Psoas muscle (tissue), 8 donors: Measurements from ENCODE around the gene SULF2. TPM values are rescaled to one million over a fixed set of nuclear protein-coding genes. Genes with fewer than 3 reads are reported as not detected.

Experiments
- ATAC-seq, 4 donors: fragments of 200-7000 bp; cut with Tn5 transposase; one replicate each; pipeline ENCODE4 v1.9.1; 2020; ENCODE audit warnings: moderate library complexity in 3 of 4, mild to moderate bottlenecking in 2 of 4
- DNase-seq, 2 donors: peaks; one replicate each; pipeline ENCODE4 v3.0.0-alpha.2; 2020
- H3K27ac ChIP-seq: fragments of 200-600 bp; one replicate; pipeline ENCODE4 v1.8.0; 2022
- H3K27me3 ChIP-seq, 3 donors: fragments of 200-600 bp in 1 of 3; one replicate each; pipeline versions ENCODE4 v1.6.1 to v1.8.0; 2013 to 2022; ENCODE audit warnings: low read length in 2 of 3, mild to moderate bottlenecking in 2 of 3, moderate library complexity in 1 of 3; ENCODE audit not compliant: insufficient read depth in 3 of 3
- H3K36me3 ChIP-seq, 2 donors: fragments of 200-600 bp in 1 of 2; one replicate each; pipeline versions ENCODE4 v1.6.1 to v1.8.0; 2013 to 2022; ENCODE audit warnings: low read depth in 1 of 2, mild to moderate bottlenecking in 1 of 2, moderate library complexity in 1 of 2; ENCODE audit not compliant: insufficient read depth in 1 of 2
- H3K4me1 ChIP-seq: fragments of 200-600 bp; one replicate; pipeline ENCODE4 v1.8.0; 2022
- H3K4me3 ChIP-seq: fragments of 200-600 bp; one replicate; pipeline ENCODE4 v1.8.0; 2022; ENCODE audit warnings: mild to moderate bottlenecking
- H3K9me3 ChIP-seq: fragments of 200-600 bp; one replicate; pipeline ENCODE4 v1.8.0; 2022
- WGBS, 3 donors: extraction: QIAGEN DNeasy Blood & Tissue Kit; methylation state at CpG; one replicate each; pipeline versions ENCODE4 v1.1.6 to v1.1.7; 2013; 5-methylcytosine and 5-hydroxymethylcytosine counted together
- intact Hi-C, 2 donors: fragments of 100-400 bp; cut with DNase I; formaldehyde crosslinking; loops; one replicate each; pipeline versions ENCODE4 v1.11.0 to v1.14.2; 2022
- polyA plus RNA-seq, 3 donors: library from polyadenylated mRNA; stranded (reverse); fragments of 200-250 nt; gene quantifications; one replicate each; pipeline ENCODE4 v1.2.3, GENCODE V29; 2013
- total RNA-seq, 4 donors: library from RNA; stranded (reverse); fragmentation: NEBNext Ultra II Directional in 2 of 4; extraction: Animal tissue kit (Norgen Biotek cat#: 25700) in 2 of 4; gene quantifications; one replicate each; pipeline versions ENCODE4 v1.2.1 to v1.2.4, GENCODE V29; 2021 to 2023
- TF ChIP-seq, protein P1 (sequence below): fragments of 200-600 bp; IDR thresholded peaks from one replicate; pipeline ENCODE4 v1.8.0; 2022; ENCODE audit warnings: antibody characterized with exemption
- donor health status: healthy with polysubstance abuse.
- donor health status: DM: no; HTN: no; CAD: no; lungs with moderate emphysema.
- donor health status: Bipolar disorder and iron deficiency.
- donor health status: healthy.
- donor health status: DM: yes; HTN: yes; CAD: no.
- donor health status: DM: no; HTN: no; CAD: no.
- donor health status: DM: no; HTN: no; CAD: no.
- donor health status: DM: yes; HTN: yes; CAD: no.

Gene SULF2
- total and polyA plus RNA-seq, 7 donors: 5.3 to 23.3 (median 11.6) TPM

DNA sequence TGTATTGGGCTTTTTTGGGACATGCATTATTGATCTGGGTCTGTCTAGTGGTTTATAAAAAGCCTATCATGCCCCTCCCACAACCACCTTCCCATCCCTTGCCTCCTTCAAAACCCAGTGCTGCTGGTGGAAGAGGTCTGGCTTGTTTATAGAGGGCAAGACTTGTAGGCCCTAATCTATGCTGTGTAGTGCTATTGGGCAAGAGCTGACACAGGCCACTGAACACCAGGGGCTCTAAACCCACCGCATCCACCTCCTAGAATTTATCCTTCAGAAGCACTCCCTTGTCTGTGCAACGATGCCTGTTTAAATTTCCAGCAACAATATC lies 30.9 kb downstream of the SULF2 start:
- Histone ChIP-seq H3K4me3 (no peak overlapping the region), H3K27me3 (peaks cover 0 to 14% (median 0%) of the 10 kb centered on the region in 3 donors), H3K36me3 (no peaks in the 10 kb centered on the region), H3K9me3 (no peaks in the 10 kb centered on the region), H3K4me1 (no peaks in the 10 kb centered on the region), H3K27ac (no peak overlapping the region)
- ATAC-seq (no peak), DNase-seq (no peak)
- TF ChIP-seq, protein P1, sequence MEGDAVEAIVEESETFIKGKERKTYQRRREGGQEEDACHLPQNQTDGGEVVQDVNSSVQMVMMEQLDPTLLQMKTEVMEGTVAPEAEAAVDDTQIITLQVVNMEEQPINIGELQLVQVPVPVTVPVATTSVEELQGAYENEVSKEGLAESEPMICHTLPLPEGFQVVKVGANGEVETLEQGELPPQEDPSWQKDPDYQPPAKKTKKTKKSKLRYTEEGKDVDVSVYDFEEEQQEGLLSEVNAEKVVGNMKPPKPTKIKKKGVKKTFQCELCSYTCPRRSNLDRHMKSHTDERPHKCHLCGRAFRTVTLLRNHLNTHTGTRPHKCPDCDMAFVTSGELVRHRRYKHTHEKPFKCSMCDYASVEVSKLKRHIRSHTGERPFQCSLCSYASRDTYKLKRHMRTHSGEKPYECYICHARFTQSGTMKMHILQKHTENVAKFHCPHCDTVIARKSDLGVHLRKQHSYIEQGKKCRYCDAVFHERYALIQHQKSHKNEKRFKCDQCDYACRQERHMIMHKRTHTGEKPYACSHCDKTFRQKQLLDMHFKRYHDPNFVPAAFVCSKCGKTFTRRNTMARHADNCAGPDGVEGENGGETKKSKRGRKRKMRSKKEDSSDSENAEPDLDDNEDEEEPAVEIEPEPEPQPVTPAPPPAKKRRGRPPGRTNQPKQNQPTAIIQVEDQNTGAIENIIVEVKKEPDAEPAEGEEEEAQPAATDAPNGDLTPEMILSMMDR: no peak
- intact Hi-C loops: no loop called here
- 79 to 94% (median 90%) methylated on average over 2 of the region's 2 CpGs for WGBS, 3 donors

DNA sequence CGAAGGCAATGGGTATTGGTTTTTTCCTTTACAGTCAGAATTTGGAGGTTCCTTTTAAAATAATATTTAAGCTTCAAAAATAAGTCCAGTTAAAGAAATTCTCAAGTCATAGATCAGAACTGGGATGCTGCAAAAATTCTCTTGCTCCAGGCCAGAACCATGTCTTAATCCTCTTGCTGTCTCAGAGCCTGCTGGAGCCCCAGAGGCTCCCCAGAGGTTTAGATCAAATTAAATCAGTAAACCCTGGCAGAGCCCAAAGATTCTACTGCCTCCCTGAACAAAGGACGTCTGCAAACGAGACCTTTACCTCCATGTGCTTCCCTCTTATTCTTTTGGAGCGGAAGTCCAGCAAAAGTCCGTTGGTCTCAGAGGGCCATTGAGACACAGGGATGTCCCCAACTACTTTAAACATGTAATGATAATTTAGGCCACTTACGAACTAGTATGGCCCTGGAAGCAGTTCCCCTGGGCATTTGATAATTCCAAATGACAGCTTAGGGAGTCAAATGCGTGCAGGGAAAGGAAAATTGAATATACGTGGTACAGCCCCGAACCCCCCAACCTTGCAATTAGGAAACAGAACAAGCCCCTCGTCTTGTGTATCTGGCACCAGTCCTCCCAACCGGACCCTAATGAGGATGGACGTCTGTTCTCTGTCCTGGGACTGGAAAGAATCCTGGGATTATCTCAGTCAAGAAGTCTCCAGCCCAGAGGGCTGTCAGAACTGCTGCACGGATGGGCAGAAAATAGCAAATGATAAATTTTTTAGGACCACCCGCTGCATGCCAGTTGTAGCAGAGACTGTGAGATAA lies 31.5 kb downstream of the SULF2 start:
- no peak overlapping the region for H3K27ac ChIP-seq
- no peak overlapping the region for H3K4me3 ChIP-seq
- H3K4me1 ChIP-seq: no peaks in the 10 kb centered on the region
- H3K27me3 ChIP-seq: peaks cover 0 to 14% (median 0%) of the 10 kb centered on the region in 3 donors
- TF ChIP-seq, protein P1: no peak
- ATAC-seq (no peak), DNase-seq (no peak)
- intact Hi-C loops: no loop called here
- WGBS, 3 donors: 64 to 75% (median 68%) methylated on average over 14 of the region's 14 CpGs
- no peaks in the 10 kb centered on the region for H3K9me3 ChIP-seq
- no peaks in the 10 kb centered on the region for H3K36me3 ChIP-seq

DNA sequence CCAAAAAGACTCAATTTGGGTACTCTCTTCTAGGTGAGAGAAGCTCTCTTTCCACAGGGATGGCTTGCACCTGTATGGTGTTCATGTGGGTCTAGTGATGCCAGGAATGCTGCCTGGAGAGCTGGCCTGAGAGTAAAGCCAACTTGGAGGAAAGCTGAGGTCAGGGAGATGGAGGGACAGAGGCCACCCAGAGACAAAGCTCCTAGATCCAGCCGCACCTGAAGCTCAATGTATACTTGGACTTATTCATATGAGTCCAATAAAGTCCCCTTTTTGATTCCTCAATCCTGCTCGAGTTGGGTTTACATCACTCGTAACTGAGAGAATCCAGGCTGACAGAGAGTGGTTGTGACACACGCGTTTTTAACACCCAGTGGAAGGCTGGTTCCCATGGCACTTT lies 33.8 kb downstream of the SULF2 start:
- ATAC-seq: no peak
- peaks cover 0 to 3% (median 0%) of the 10 kb centered on the region in 3 donors for H3K27me3 ChIP-seq
- intact Hi-C loops: no loop called here
- H3K4me3 ChIP-seq: no peak overlapping the region
- no peak for DNase-seq
- 89 to 94% (median 94%) methylated on average over 5 of the region's 5 CpGs for WGBS, 3 donors
- no peaks in the 10 kb centered on the region for H3K36me3 ChIP-seq
- no peak overlapping the region for H3K27ac ChIP-seq
- H3K4me1 ChIP-seq: no peaks in the 10 kb centered on the region
- no peaks in the 10 kb centered on the region for H3K9me3 ChIP-seq
- TF ChIP-seq, protein P1: no peak

DNA sequence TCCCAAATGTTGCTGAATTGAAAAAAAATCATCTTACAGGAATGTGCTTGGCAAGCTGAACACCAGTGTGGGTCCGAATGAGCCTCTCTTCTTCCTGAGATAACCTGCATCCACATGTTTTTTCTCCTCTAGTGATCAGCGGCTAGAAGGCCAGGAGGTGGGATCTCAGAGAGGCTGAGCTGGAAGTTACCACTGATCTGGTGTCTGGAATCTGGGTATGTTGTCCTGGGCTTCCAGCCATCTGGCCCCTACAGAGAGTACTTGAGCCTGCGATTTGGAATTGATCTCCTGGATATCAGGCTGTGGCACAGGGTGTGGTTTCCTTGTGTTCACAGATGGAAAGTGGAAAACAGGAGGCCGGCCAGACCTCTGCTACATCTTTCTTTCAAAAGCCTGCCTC lies 35.9 kb downstream of the SULF2 start:
- DNase-seq (peak in 1 of 2 donors; percentile 38), ATAC-seq (no peak)
- Histone ChIP-seq H3K27ac (no peak overlapping the region), H3K4me1 (no peaks in the 10 kb centered on the region), H3K36me3 (no peaks in the 10 kb centered on the region), H3K9me3 (no peaks in the 10 kb centered on the region), H3K4me3 (no peak overlapping the region), H3K27me3 (peaks cover 0 to 3% (median 0%) of the 10 kb centered on the region in 3 donors)
- intact Hi-C loops: no loop called here
- TF ChIP-seq, protein P1: no peak
- 24 to 30% (median 25%) methylated on average over 4 of the region's 4 CpGs for WGBS, 3 donors

DNA sequence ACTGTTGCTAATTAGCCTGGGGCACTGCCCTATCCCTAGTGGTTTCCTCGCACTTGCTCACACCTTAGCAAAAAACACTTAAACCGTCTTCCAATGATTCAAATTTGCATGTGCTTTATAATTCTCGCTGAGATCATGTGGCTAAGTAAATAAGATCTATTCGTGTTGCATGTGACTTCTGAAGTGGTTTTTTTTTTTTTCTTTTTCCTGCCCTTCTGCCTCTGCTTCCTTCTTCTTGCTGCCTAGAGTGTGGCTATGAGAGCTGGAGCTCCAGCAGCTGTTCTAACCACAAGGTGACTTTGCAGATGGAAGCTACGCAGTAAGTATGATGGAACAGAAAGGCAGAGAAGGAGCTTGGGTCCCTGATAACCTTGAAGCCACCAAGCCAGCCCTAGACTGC lies 36.5 kb downstream of the SULF2 start:
- H3K27me3 ChIP-seq: peaks cover 0 to 3% (median 0%) of the 10 kb centered on the region in 3 donors
- no peaks in the 10 kb centered on the region for H3K9me3 ChIP-seq
- 68 to 79% (median 72%) methylated on average over 5 of the region's 5 CpGs for WGBS, 3 donors
- no peak overlapping the region for H3K4me3 ChIP-seq
- DNase-seq (no peak), ATAC-seq (no peak)
- no peaks in the 10 kb centered on the region for H3K36me3 ChIP-seq
- intact Hi-C loops: no loop called here
- TF ChIP-seq, protein P1: no peak
- no peak overlapping the region for H3K27ac ChIP-seq
- no peaks in the 10 kb centered on the region for H3K4me1 ChIP-seq
